ENCODE data around the gene SAV1.

SAV1 gene

DNA sequence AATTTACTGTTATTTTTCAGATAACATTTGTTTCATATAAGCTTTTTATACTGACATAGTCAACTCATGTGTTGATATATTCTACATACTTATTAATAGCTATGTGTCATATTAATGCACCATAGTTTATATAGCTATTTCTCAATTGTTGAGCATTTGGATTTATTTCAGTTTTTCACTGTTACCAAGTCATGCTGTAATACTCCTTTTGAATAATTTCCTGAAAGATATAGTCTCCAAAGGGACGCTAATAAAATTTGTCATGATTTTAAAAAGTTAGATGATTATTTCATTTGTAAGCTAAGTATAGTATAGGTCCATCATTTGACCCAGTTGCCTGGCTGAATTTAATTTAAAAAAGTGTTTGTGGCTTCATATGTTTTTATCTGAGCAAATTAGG is 60.3 kb downstream of the SAV1 start:
- TF ChIP-seq, protein P1, sequence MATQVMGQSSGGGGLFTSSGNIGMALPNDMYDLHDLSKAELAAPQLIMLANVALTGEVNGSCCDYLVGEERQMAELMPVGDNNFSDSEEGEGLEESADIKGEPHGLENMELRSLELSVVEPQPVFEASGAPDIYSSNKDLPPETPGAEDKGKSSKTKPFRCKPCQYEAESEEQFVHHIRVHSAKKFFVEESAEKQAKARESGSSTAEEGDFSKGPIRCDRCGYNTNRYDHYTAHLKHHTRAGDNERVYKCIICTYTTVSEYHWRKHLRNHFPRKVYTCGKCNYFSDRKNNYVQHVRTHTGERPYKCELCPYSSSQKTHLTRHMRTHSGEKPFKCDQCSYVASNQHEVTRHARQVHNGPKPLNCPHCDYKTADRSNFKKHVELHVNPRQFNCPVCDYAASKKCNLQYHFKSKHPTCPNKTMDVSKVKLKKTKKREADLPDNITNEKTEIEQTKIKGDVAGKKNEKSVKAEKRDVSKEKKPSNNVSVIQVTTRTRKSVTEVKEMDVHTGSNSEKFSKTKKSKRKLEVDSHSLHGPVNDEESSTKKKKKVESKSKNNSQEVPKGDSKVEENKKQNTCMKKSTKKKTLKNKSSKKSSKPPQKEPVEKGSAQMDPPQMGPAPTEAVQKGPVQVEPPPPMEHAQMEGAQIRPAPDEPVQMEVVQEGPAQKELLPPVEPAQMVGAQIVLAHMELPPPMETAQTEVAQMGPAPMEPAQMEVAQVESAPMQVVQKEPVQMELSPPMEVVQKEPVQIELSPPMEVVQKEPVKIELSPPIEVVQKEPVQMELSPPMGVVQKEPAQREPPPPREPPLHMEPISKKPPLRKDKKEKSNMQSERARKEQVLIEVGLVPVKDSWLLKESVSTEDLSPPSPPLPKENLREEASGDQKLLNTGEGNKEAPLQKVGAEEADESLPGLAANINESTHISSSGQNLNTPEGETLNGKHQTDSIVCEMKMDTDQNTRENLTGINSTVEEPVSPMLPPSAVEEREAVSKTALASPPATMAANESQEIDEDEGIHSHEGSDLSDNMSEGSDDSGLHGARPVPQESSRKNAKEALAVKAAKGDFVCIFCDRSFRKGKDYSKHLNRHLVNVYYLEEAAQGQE (IDR thresholded peaks at IDR 0.05; ENCODE audit: insufficient read depth in 1 of 2, low read depth in 2 of 2, low read length in 2 of 2) = no peak
- TF ChIP-seq TAF1 (IDR thresholded peaks at IDR 0.05; ENCODE audit: borderline replicate concordance, insufficient read depth, low read length) (no peak), POLR2AphosphoS5 (IDR thresholded peaks at IDR 0.05; ENCODE audit: low read depth, low read length) (no peak), SIN3A (IDR thresholded peaks at IDR 0.05; ENCODE audit: borderline replicate concordance, insufficient read depth, low read length) (no peak), FOXP2 (optimal IDR thresholded peaks at IDR 0.05; ENCODE audit: borderline replicate concordance, extremely low read depth, extremely low read length, insufficient read depth) (no peak)

DNA sequence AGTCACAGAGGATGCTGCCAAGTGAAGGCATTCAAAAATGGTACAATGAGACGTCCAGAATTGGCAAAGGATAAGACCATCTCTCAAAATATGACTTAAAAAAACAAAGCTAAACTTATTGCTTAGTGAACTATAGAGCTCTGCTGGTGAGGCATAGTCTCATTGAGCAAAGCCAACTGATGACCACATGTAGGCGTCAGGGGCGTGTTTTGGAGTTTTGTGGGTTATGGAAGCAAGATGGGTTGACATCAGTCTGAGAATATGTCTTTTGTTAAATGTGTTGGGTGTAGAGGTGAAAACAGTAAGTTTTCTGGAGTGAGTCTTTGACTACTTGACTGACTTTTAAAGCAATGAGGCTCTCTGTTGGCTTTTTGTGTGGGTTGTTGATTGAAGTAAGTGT is 60.9 kb downstream of the SAV1 start:
- TF ChIP-seq TAF1 (IDR thresholded peaks at IDR 0.05; ENCODE audit: borderline replicate concordance, insufficient read depth, low read length) (no peak), POLR2AphosphoS5 (IDR thresholded peaks at IDR 0.05; ENCODE audit: low read depth, low read length) (no peak), SIN3A (IDR thresholded peaks at IDR 0.05; ENCODE audit: borderline replicate concordance, insufficient read depth, low read length) (no peak), FOXP2 (optimal IDR thresholded peaks at IDR 0.05; ENCODE audit: borderline replicate concordance, extremely low read depth, extremely low read length, insufficient read depth) (no peak)
- TF ChIP-seq, protein P1 (IDR thresholded peaks at IDR 0.05; ENCODE audit: insufficient read depth in 1 of 2, low read depth in 2 of 2, low read length in 2 of 2) = no peak

DNA sequence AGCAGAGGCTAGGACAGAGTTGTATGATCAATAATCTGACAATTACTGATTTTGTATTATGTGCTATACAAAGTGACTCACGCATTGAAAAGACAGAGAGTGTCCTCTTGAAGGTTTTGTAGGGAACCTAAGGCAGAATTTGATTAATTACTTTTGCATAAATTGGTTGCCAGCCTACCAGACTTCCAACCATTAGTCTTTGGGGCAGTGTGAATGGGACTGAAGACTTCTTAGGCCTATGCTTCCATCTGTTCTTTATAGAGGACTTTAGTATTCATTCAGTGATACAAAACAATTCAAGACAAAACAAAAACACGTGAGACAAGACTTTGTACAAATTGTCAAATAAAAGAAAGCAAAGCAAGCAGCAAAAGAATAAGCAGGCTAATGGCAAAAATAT is 61.6 kb downstream of the SAV1 start:
- TF ChIP-seq TAF1 (IDR thresholded peaks at IDR 0.05; ENCODE audit: borderline replicate concordance, insufficient read depth, low read length) (no peak), FOXP2 (optimal IDR thresholded peaks at IDR 0.05; ENCODE audit: borderline replicate concordance, extremely low read depth, extremely low read length, insufficient read depth) (no peak)

DNA sequence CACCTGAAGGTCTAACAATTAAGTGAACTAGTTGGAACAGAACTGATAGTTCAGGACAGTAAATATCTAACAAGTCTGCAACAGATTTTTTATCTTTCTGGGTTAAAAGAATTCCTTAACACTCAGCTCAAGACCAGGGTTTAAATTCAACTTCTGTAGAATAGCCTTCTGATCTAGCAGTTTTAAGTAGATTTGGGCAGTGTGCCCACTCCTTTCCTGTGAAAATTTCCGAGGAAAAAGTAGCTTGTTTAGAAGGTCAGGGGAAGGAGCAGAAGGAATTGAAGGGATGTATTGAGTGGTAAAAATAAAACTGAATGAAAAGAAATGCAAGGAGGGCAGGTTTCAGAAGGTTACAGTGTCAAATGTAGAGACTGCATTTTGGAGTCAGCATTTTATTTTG is 62.3 kb downstream of the SAV1 start:
- TF ChIP-seq SIN3A (IDR thresholded peaks at IDR 0.05; ENCODE audit: borderline replicate concordance, insufficient read depth, low read length) = no peak
- TF ChIP-seq POLR2AphosphoS5 (IDR thresholded peaks at IDR 0.05; ENCODE audit: low read depth, low read length) = no peak
- TF ChIP-seq, protein P1 (IDR thresholded peaks at IDR 0.05; ENCODE audit: insufficient read depth in 1 of 2, low read depth in 2 of 2, low read length in 2 of 2) = no peak
- TF ChIP-seq TAF1 (IDR thresholded peaks at IDR 0.05; ENCODE audit: borderline replicate concordance, insufficient read depth, low read length) = no peak
- no peak for TF ChIP-seq FOXP2 (optimal IDR thresholded peaks at IDR 0.05; ENCODE audit: borderline replicate concordance, extremely low read depth, extremely low read length, insufficient read depth)

DNA sequence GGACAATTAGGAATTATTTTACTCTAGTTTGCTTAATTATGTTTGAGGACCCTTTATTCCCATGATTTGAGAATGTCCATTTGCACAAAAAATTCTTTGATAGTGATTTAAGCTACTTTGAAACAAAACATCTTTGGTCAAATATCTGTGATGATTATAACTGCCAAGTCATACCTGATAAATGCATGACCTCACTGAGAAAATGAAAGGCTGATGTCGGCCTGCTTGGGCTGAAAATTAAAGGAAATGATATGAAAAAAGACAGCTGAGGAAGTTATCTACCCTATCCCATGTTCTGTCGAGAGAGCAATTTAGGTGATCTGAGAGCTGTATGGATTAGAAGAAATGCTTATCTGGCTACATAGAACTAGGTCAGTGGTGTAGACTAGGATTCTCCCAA is 64.5 kb downstream of the SAV1 start:
- TF ChIP-seq POLR2AphosphoS5 (IDR thresholded peaks at IDR 0.05; ENCODE audit: low read depth, low read length) (no peak), FOXP2 (optimal IDR thresholded peaks at IDR 0.05; ENCODE audit: borderline replicate concordance, extremely low read depth, extremely low read length, insufficient read depth) (no peak), SIN3A (IDR thresholded peaks at IDR 0.05; ENCODE audit: borderline replicate concordance, insufficient read depth, low read length) (no peak), TAF1 (IDR thresholded peaks at IDR 0.05; ENCODE audit: borderline replicate concordance, insufficient read depth, low read length) (no peak)
- TF ChIP-seq, protein P1 (IDR thresholded peaks at IDR 0.05; ENCODE audit: insufficient read depth in 1 of 2, low read depth in 2 of 2, low read length in 2 of 2) = no peak

Measured in PFSK-1 (cell line).